Peyer's patch (tissue), 4 donors: ENCODE results near the gene MOCS2.

ENCODE experiments used
- CTCF ChIP-seq, 6 experiments: fragments of 450-650 bp in 4 of 6; fragments of 200-600 bp in 2 of 6; sonication (generic) in 1 of 6; IDR thresholded peaks; one replicate each; pipeline ENCODE4 v1.5.1; 2017 to 2019; ENCODE audit warnings: antibody characterized with exemption in 6 of 6, mild to moderate bottlenecking in 3 of 6, moderate library complexity in 1 of 6
- POLR2A ChIP-seq, 2 donors: fragments of 450-650 bp; IDR thresholded peaks; one replicate each; pipeline ENCODE4 v1.5.1; 2017; ENCODE audit warnings: antibody characterized with exemption in 2 of 2, mild to moderate bottlenecking in 2 of 2, moderate library complexity in 2 of 2

DNA sequence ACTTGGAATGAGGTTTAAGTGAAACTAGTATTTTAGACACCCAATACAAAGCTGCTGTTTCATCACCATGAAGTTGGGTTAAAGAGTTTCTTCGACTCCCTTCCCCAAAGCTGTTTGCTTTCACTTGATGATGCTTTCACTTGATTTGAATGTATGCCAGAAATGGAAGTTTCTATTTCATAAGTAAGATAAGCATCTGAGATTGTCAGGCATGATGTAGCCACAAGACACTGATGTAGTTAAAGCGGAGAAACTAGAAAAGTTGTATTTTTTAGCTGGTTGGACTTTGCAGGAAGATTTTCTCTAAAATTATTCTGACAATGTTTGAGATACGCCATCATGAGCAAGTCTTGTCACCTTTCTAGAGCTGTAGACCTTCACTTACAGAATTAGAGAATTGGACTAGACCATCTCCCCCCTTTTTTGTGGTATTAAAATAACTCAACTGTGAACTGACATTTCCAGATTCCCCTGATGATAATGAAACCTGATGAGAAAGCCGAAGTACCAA, 20.0 kb downstream of the MOCS2 start:
- no peak for TF ChIP-seq CTCF (IDR thresholded peaks at IDR 0.05)
- TF ChIP-seq POLR2A (IDR thresholded peaks at IDR 0.05) = no peak
